HG02798 (cell line): Measurements from ENCODE around the gene CDC14A.
"Not testable (repeated sequence)": the region's sequence is repeated elsewhere in the genome, so short reads cannot be mapped to it uniquely, and the experiment has no call there.

ENCODE experiments used
- ATAC-seq: cut with Tn5 transposase; IDR thresholded peaks from one replicate; pipeline ENCODE4 v1.9.1; 2021; ENCODE audit warnings: mild to moderate bottlenecking; ENCODE audit not compliant: unreplicated experiment, poor library complexity

The CDC14A gene

GRCh38 chr1:100332331-100332730, 20.0 kb upstream of the CDC14A start:
- no peak for ATAC-seq

- no peak for ATAC-seq
These were observed 16.9 kb upstream of the CDC14A start for GRCh38 chr1:100335436-100335835.

DNA sequence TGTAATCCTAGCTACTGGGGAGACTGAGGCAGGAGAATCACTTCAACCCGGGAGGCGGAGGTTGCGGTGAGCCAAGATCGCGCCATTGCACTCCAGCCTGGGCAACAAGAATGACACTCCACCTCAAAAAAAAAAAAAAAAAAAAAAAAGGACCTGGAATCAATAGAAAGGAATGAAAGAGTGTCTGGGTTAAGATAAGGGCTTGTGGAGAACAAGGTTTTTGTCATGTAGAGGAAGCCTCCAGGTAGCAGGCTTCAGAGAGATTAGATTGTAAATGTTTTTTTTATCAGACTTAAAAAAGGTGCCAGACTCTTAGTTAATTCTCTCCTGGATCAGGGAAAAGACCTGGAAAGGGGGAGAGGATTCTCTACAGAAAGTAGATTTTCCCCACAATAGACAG, 14.4 kb upstream of the CDC14A start:
- not testable (repeated sequence) for ATAC-seq

- not testable (repeated sequence) for ATAC-seq
These were observed 12.6 kb upstream of the CDC14A start for GRCh38 chr1:100339735-100340134.

DNA sequence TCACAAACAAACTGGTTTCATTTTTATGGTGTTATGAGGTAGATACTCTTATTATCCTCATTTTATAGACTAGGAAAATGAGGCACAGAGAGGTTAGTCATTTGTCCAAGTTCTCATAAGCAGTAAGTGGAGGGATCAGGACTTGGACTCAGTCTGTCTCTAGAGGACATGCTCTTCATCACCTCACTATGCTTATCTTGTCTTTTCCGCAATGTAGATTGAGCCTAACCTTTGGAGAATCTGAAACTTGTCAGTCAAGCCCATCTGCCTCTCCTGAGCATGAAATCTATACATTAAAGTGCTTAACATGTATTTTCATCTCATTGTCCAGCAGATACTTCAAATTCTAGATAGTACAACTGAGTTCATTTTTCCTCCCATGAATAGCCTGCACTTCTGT, 11.8 kb upstream of the CDC14A start:
- no peak for ATAC-seq

GRCh38 chr1:100342348-100342747, 10.0 kb upstream of the CDC14A start:
- ATAC-seq: no peak

DNA sequence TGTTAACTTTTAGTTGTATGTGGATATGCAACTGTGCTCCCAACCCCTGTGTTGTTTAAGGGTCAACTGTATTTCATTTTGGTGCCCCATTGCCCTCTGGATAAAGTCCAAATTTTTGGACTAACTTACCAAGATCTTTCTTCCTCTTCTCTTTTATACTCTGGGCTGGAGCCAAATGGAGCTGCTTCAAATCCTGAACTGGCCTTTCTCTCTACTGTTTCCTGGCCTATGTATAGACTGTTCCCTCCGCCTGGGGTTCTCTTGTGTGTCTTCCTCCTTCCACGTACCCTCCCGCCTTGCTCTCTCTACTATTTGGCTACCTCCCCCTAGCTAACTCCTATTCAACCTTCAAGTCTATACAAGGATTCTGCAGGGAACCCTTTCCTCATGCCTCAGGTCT, 8.4 kb upstream of the CDC14A start:
- no peak for ATAC-seq

GRCh38 chr1:100344774-100345173, 7.5 kb upstream of the CDC14A start:
- no peak for ATAC-seq

DNA sequence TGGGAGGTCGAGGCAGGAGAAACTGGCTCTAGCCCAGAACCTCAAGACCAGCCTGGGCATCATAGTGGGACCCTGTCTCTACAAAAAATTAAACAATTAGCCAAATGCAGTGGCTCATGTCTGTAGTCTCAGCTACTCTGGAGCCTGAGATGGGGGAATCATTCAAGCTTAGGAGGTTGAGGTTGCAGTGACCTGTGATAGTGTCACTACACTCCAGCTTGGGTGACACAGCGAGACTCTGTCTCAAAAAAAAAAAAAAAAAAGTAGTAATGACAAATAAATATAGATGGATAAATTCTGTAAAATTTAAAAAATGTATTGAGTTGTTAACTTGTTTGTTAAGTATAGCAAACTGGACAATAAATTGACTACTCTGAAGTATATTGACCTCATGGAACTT, 5.9 kb upstream of the CDC14A start:
- no peak for ATAC-seq

DNA sequence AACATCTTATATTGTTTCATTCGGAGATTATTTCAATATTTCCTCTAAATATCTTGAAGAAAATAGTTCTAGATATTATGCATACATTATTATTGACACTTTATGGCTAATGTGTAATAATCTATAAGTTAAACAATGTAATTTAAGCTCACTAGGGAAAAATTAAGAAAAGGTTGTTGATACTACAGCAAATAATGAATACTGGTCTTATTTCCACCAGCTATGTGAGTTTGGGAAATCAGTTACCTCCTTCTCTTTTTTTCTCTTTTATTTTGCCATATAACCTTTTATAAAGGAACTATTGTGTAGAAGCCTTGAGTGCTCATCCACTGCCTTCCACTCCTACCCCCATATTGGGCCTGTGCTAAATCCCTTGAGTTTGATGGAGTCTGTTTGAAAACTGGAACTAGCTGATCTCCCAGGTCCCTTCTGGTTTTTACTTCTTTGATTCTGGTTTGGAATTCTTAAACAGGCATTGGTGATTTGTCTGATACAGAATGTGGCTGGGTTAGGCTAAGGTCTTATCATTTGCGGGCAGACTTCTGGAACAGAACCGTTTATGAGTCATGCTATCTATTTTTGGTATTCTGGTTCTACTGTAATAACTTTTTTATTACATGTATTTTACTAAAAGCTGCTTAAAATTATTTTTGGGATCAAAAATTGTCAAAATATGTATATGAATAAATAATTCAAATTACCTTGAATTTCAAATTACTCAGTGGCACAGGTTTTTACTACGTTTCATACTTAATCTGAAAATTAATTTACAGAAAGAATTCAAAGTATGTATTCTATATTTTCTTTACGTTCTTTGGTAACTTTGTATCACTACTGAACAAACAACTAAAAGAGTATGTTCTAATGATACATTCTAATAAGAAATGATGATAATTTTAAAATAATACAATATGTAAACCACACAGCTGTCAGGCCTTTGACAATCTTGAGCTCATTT, 5.0 kb upstream of the CDC14A start:
- no peak for ATAC-seq

- no peak for ATAC-seq
These were observed 3.7 kb upstream of the CDC14A start for GRCh38 chr1:100348549-100349144.

- no peak for ATAC-seq
These were observed 3.1 kb upstream of the CDC14A start for GRCh38 chr1:100349246-100349645.

GRCh38 chr1:100350787-100351094, 1.6 kb upstream of the CDC14A start:
- no peak for ATAC-seq

DNA sequence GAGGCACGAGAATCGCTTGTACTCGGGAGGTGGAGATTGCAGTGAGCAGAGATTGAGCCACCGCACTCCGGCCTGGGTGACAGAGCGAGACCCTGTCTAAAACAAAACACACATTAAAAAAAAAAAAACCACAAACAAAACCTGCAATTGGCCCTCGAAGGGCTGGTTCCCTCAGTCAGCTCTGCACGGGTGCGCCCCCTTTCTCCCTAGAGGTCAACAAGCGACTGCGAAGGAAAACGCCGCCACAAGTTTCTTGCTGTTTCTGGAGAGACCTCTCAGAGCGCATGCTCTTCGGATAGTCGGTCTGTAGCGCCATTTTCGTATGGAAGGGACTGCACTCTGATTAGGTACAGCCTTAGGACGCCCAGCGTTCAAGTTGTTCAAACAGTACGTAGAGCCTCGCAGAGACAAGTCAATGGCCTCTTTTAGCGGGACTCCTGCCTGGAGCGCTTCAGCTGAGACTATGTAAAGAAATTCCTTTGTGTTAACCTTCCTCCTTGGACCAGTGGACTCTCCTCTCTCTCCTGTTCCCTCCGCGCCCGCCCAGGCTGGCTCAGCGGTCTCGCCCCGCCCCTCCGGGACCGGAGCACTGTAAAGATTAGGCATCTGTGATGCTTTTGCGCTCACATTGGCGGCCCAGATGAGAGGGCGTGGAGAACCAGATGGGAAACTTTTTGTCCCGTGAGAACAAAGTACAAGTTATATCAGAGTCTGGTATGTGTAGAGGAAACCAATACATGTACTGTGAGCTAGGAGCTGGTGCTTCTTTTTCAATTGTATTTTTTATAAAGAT, 1.0 kb upstream of the CDC14A start:
- peak; percentile 72 for ATAC-seq

GRCh38 chr1:100353071-100353801, 930 bp downstream of the CDC14A start:
- peak; percentile 28 for ATAC-seq

- no peak for ATAC-seq
These were observed 1.7 kb downstream of the CDC14A start for GRCh38 chr1:100353988-100354387.

DNA sequence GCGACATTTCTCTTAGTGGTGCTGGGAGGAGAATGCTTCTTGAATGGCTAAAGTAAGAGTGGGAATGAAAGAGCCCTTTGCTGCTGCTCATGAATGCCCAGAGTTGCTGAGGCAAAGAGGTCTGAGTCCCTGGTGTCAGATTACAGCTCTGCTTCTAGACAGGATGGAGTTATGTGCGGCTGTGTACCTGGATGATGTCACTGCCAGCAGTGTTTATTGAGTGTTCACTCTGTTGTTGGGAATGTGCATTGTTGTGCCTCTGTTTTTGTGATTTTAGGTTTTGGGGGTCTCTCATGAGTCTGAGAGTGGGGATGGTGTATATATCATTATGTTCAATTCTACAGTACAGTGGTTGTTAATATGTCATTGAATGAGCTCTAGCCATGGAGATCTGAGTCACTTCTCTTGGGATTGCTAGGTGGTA, 2.7 kb downstream of the CDC14A start:
- no peak for ATAC-seq

DNA sequence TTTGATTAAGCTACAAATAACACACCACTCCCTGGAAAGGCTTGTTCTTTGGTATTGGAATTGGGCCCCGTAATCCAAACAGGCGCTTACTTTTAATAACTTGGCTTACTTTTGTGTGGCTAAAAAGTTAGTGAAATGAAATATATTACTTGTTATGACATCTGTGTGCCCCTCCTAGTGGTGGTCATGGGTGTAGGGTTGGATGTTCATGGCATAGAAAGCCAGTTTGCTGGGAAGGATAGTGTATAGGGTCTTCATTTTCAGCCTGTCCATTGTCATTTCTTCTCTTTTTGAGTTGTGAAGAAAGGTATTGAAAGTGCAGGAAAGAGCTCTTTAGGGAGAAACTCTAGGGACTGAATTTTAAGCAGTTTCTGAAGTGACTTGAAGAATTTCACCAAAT, 5.9 kb downstream of the CDC14A start:
- no peak for ATAC-seq

DNA sequence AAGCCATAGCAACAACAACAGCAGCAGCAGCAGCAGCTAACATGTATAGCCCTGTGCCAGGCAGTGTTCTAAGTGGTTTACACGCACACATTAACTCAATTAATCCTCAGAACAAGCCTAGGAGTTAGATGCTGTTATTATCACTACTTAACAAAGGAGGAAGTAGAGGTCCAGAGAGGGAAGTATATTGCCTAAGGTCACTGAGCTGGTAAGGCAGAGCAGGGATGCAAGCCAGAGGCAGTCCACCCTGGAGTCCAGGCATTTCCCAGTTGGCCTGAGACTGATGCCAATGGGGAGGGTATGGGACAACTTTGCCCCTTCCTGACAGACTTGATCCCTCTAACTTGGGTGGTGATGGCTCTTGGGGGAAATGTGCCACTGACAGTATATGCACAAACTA, 6.8 kb downstream of the CDC14A start:
- no peak for ATAC-seq

DNA sequence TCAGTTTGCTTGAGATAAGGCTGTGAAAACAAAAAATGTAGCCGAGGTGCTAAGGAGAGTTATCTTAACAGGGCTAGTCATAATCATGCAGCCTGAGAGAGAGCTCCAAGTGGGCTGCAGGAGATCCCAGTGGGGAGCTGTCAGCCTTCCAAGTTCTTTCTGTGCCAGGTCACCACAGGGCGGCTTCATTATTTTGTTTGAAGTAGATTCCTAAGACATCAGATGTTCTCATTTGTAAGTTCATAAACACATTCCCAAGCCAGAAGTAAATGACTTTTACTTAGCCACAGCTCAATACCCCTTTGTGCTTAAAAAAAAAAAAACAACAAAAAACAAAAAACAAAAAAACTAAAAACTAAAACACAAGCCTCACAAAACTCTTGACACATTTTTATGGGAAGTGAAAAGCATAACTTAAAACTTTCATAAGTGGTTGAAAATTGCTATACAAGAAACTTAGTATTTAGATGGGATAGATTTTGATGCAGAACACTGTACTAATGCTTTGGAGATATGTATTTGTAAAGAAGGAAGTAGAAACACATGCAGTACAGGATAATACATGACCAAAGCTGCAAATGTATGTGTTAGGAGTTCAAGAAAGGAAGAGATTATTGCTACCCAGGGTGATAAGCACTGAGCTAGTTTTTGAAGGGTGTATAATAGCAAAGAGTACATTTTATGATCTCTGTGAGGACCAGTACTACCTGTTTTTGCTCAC, 8.6 kb downstream of the CDC14A start:
- no peak for ATAC-seq
